ENCODE measurements around the gene CCDC150. TPM values are rescaled to one million over a fixed set of nuclear protein-coding genes. Genes with fewer than 3 reads are reported as not detected.

CCDC150 gene
- total RNA-seq, 1 experiment from 2014 or later, result 29.2 TPM

DNA sequence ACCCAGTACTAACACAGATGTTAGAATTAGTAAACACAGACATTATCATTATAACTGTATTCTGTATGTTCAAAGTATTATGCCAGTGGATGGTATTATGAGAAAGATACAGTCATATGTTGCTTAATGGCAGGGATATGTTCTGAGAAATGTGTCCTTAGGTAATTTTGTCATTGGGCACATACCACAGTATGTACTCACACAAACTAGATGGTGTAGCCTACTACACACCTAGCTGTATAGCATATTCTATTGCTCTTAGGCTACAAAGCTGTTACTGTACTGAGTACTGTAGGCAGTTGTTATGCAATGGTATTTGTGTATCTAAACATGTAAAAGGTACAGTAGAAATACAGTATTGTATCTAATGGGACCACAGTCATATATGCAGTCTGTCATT is 106.2 kb downstream of the CCDC150 start:
- no peaks in the 10 kb centered on the region for H3K4me1 ChIP-seq (ENCODE audit: control insufficient read depth in 1 of 2, insufficient read depth in 2 of 2, low read length in 2 of 2)
- no peak for TF ChIP-seq ZNF274 (IDR thresholded peaks at IDR 0.05; ENCODE audit: low read depth, low read length)
- no peak for TF ChIP-seq CEBPB (IDR thresholded peaks at IDR 0.05; ENCODE audit: low read depth)
- no peak overlapping the region for H3K9ac ChIP-seq (ENCODE audit: low read length)
- DNase-seq (ENCODE audit: low read depth, low spot score) (no peak), ATAC-seq (no peak)
- no peaks in the 10 kb centered on the region for H3K79me2 ChIP-seq (ENCODE audit: insufficient read depth, low read length)
- no peak overlapping the region for H3K4me2 ChIP-seq (ENCODE audit: low read length)
- no peaks in the 10 kb centered on the region for H3K36me3 ChIP-seq (ENCODE audit: control insufficient read depth in 1 of 2, insufficient read depth in 2 of 2, low read length in 2 of 2)
- no peaks in the 10 kb centered on the region for H3K9me2 ChIP-seq (ENCODE audit: insufficient read depth)
- no peak overlapping the region for H3K27ac ChIP-seq (ENCODE audit: low read depth, low read length)
- ChIA-PET RAD21 (ENCODE audit: low non-redundant PET in 1 of 2, low total read pairs in 2 of 2, uncharacterized antibody in 2 of 2, unreplicated experiment in 2 of 2) (no interaction called here), POLR2A (no interaction called here), CTCF (no interaction called here)
- H2AFZ ChIP-seq (ENCODE audit: low read depth, low read length, poor library complexity, severe bottlenecking), result no peak overlapping the region
- H3K4me3 ChIP-seq (replicated peaks in 1 of 2; ENCODE audit: low read depth in 1 of 2, low read length in 2 of 2), result no peak overlapping the region
- intact Hi-C loops (cut with micrococcal nuclease), result no loop called here
- BruUV-seq (replicated peaks), result no TSS peak
- H3K9me3 ChIP-seq (ENCODE audit: control insufficient read depth in 1 of 2, insufficient read depth in 1 of 2, low read depth in 1 of 2, low read length in 2 of 2), result no peaks in the 10 kb centered on the region
- no peaks in the 10 kb centered on the region for H4K20me1 ChIP-seq (ENCODE audit: insufficient read depth)
- H3K27me3 ChIP-seq (ENCODE audit: insufficient read depth, low read length), result no peaks in the 10 kb centered on the region

DNA sequence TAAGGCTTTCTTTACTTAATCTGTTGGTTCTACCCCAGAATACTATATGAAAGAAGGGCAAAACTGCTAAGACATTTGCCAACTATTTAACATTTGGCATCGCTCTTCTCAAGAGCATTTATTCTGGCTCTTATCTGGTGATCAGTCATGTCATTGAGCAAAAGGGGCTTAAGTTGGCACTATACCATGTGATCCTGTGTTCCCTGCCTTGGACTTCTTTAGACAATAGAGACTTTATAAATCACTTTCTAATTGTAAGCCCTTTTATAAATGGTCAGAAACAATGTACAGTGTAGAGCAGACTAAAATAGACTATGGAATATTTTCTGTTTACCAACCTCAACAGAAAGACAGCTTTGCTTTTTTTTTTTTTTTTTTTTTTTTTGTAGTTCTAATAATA is 107.9 kb downstream of the CCDC150 start:
- Histone ChIP-seq H3K79me2 (ENCODE audit: insufficient read depth, low read length) (no peaks in the 10 kb centered on the region), H3K27ac (ENCODE audit: low read depth, low read length) (no peak overlapping the region), H3K9me3 (ENCODE audit: control insufficient read depth in 1 of 2, insufficient read depth in 1 of 2, low read depth in 1 of 2, low read length in 2 of 2) (no peaks in the 10 kb centered on the region), H2AFZ (ENCODE audit: low read depth, low read length, poor library complexity, severe bottlenecking) (no peak overlapping the region), H4K20me1 (ENCODE audit: insufficient read depth) (no peaks in the 10 kb centered on the region), H3K4me1 (ENCODE audit: control insufficient read depth in 1 of 2, insufficient read depth in 2 of 2, low read length in 2 of 2) (no peaks in the 10 kb centered on the region), H3K4me2 (ENCODE audit: low read length) (no peak overlapping the region), H3K9ac (ENCODE audit: low read length) (no peak overlapping the region), H3K4me3 (replicated peaks in 1 of 2; ENCODE audit: low read depth in 1 of 2, low read length in 2 of 2) (no peak overlapping the region), H3K27me3 (ENCODE audit: insufficient read depth, low read length) (no peaks in the 10 kb centered on the region), H3K9me2 (ENCODE audit: insufficient read depth) (no peaks in the 10 kb centered on the region), H3K36me3 (ENCODE audit: control insufficient read depth in 1 of 2, insufficient read depth in 2 of 2, low read length in 2 of 2) (no peaks in the 10 kb centered on the region)
- CTCF ChIA-PET, result no interaction called here
- DNase-seq (ENCODE audit: low read depth, low spot score), result no peak
- POLR2A ChIA-PET, result no interaction called here
- RAD21 ChIA-PET (ENCODE audit: low non-redundant PET in 1 of 2, low total read pairs in 2 of 2, uncharacterized antibody in 2 of 2, unreplicated experiment in 2 of 2), result no interaction called here
- BruUV-seq (replicated peaks), result no TSS peak
- intact Hi-C loops (cut with micrococcal nuclease), result no loop called here
- no peak for ATAC-seq
- TF ChIP-seq SRF (IDR thresholded peaks at IDR 0.05; ENCODE audit: low read depth) (no peak), POLR2A (IDR thresholded peaks at IDR 0.05; ENCODE audit: borderline replicate concordance, extremely low read depth, insufficient read depth, insufficient read length) (no peak), POLR2AphosphoS5 (IDR thresholded peaks at IDR 0.05; ENCODE audit: low read depth, low read length) (no peak), RAD21 (IDR thresholded peaks at IDR 0.05; ENCODE audit: low read depth) (no peak), SP1 (IDR thresholded peaks at IDR 0.05; ENCODE audit: low read depth) (no peak), ELF1 (IDR thresholded peaks at IDR 0.05; ENCODE audit: borderline replicate concordance, low read depth) (no peak), CBX3 (IDR thresholded peaks at IDR 0.05; ENCODE audit: low read depth) (no peak), EGR1 (IDR thresholded peaks at IDR 0.05; ENCODE audit: low read depth) (no peak), ZNF274 (IDR thresholded peaks at IDR 0.05; ENCODE audit: low read depth, low read length) (no peak), TCF7L2 (IDR thresholded peaks at IDR 0.05; ENCODE audit: borderline replicate concordance, extremely low read depth, insufficient read depth, insufficient read length) (no peak), YY1 (IDR thresholded peaks at IDR 0.05; ENCODE audit: extremely low read depth, insufficient replicate concordance, low read depth, low read length) (no peak), ZFX (IDR thresholded peaks at IDR 0.05) (no peak), FOSL1 (IDR thresholded peaks at IDR 0.05; ENCODE audit: low read depth) (no peak)
- TF ChIP-seq, protein P1, sequence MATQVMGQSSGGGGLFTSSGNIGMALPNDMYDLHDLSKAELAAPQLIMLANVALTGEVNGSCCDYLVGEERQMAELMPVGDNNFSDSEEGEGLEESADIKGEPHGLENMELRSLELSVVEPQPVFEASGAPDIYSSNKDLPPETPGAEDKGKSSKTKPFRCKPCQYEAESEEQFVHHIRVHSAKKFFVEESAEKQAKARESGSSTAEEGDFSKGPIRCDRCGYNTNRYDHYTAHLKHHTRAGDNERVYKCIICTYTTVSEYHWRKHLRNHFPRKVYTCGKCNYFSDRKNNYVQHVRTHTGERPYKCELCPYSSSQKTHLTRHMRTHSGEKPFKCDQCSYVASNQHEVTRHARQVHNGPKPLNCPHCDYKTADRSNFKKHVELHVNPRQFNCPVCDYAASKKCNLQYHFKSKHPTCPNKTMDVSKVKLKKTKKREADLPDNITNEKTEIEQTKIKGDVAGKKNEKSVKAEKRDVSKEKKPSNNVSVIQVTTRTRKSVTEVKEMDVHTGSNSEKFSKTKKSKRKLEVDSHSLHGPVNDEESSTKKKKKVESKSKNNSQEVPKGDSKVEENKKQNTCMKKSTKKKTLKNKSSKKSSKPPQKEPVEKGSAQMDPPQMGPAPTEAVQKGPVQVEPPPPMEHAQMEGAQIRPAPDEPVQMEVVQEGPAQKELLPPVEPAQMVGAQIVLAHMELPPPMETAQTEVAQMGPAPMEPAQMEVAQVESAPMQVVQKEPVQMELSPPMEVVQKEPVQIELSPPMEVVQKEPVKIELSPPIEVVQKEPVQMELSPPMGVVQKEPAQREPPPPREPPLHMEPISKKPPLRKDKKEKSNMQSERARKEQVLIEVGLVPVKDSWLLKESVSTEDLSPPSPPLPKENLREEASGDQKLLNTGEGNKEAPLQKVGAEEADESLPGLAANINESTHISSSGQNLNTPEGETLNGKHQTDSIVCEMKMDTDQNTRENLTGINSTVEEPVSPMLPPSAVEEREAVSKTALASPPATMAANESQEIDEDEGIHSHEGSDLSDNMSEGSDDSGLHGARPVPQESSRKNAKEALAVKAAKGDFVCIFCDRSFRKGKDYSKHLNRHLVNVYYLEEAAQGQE (IDR thresholded peaks at IDR 0.05; ENCODE audit: low read depth), result no peak
- TF ChIP-seq, protein P2, sequence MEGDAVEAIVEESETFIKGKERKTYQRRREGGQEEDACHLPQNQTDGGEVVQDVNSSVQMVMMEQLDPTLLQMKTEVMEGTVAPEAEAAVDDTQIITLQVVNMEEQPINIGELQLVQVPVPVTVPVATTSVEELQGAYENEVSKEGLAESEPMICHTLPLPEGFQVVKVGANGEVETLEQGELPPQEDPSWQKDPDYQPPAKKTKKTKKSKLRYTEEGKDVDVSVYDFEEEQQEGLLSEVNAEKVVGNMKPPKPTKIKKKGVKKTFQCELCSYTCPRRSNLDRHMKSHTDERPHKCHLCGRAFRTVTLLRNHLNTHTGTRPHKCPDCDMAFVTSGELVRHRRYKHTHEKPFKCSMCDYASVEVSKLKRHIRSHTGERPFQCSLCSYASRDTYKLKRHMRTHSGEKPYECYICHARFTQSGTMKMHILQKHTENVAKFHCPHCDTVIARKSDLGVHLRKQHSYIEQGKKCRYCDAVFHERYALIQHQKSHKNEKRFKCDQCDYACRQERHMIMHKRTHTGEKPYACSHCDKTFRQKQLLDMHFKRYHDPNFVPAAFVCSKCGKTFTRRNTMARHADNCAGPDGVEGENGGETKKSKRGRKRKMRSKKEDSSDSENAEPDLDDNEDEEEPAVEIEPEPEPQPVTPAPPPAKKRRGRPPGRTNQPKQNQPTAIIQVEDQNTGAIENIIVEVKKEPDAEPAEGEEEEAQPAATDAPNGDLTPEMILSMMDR (IDR thresholded peaks at IDR 0.05 in 2 of 3, conservative IDR thresholded peaks at IDR 0.05 in 1 of 3; ENCODE audit: borderline replicate concordance in 1 of 3, insufficient read depth in 1 of 3, low read depth in 2 of 3, low read length in 2 of 3), result no peak
